Measurements from ENCODE around the gene PRSS57. TPM values are rescaled to one million over a fixed set of nuclear protein-coding genes. Genes with fewer than 3 reads are reported as not detected.

Gene PRSS57
- total and polyA plus RNA-seq, 2 of the 13 experiments (the other 11 are each of a cell fraction or from before 2014, with no cell fraction given): 0.12 TPM; not detected in 1

DNA sequence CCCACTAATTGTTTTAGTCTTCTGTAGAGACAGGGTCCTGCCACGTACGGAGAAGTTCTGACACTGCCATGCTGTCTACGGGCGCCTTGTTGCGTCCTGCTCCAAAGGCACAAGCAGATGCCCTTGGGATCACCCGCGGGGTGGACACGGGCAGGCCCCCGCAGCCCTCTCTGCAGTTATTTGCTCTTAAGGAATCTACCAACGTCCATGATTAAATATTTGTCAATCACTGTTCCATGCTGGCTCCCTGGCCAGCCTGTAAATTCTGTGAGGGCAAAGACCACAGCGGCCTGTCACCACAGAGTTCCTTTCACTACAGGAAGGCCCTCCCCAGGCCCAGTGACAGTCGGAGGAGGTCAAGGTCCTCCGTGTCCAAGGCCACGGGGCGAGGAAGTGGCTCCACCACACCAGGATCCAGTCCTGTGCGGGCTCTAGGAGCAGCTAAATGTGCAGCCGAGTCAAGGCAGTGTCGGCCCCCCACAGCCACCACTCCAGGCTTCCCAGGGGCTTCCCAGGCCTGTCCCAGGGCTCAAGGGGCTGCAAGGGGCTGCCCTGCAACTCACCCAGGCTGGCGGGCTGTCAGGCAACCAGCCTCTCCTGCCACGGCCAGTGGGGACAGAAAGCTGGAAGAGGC, 34.3 kb downstream of the PRSS57 start (continued):
- TF ChIP-seq, protein P1, sequence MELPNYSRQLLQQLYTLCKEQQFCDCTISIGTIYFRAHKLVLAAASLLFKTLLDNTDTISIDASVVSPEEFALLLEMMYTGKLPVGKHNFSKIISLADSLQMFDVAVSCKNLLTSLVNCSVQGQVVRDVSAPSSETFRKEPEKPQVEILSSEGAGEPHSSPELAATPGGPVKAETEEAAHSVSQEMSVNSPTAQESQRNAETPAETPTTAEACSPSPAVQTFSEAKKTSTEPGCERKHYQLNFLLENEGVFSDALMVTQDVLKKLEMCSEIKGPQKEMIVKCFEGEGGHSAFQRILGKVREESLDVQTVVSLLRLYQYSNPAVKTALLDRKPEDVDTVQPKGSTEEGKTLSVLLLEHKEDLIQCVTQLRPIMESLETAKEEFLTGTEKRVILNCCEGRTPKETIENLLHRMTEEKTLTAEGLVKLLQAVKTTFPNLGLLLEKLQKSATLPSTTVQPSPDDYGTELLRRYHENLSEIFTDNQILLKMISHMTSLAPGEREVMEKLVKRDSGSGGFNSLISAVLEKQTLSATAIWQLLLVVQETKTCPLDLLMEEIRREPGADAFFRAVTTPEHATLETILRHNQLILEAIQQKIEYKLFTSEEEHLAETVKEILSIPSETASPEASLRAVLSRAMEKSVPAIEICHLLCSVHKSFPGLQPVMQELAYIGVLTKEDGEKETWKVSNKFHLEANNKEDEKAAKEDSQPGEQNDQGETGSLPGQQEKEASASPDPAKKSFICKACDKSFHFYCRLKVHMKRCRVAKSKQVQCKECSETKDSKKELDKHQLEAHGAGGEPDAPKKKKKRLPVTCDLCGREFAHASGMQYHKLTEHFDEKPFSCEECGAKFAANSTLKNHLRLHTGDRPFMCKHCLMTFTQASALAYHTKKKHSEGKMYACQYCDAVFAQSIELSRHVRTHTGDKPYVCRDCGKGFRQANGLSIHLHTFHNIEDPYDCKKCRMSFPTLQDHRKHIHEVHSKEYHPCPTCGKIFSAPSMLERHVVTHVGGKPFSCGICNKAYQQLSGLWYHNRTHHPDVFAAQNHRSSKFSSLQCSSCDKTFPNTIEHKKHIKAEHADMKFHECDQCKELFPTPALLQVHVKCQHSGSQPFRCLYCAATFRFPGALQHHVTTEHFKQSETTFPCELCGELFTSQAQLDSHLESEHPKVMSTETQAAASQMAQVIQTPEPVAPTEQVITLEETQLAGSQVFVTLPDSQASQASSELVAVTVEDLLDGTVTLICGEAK (IDR thresholded peaks at IDR 0.05): no peak
- TF ChIP-seq, protein P1 (CRISPR knock-in tag; IDR thresholded peaks at IDR 0.05): peak; percentile 75; the same call in 1 of the 2 replicates
- TF ChIP-seq, protein P2, sequence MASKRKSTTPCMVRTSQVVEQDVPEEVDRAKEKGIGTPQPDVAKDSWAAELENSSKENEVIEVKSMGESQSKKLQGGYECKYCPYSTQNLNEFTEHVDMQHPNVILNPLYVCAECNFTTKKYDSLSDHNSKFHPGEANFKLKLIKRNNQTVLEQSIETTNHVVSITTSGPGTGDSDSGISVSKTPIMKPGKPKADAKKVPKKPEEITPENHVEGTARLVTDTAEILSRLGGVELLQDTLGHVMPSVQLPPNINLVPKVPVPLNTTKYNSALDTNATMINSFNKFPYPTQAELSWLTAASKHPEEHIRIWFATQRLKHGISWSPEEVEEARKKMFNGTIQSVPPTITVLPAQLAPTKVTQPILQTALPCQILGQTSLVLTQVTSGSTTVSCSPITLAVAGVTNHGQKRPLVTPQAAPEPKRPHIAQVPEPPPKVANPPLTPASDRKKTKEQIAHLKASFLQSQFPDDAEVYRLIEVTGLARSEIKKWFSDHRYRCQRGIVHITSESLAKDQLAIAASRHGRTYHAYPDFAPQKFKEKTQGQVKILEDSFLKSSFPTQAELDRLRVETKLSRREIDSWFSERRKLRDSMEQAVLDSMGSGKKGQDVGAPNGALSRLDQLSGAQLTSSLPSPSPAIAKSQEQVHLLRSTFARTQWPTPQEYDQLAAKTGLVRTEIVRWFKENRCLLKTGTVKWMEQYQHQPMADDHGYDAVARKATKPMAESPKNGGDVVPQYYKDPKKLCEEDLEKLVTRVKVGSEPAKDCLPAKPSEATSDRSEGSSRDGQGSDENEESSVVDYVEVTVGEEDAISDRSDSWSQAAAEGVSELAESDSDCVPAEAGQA (IDR thresholded peaks at IDR 0.05; ENCODE audit: low read depth): peak; percentile 76
- TF ChIP-seq, protein P2 (CRISPR knock-in tag; IDR thresholded peaks at IDR 0.05; ENCODE audit: borderline replicate concordance): no peak
- TF ChIP-seq FOXJ3 (CRISPR knock-in tag; IDR thresholded peaks at IDR 0.05; ENCODE audit: borderline replicate concordance) (peak; percentile 83; the same call in 1 of the 2 replicates), ZNF569 (CRISPR knock-in tag; IDR thresholded peaks at IDR 0.05; ENCODE audit: borderline replicate concordance) (no peak), NFE2L2 (IDR thresholded peaks at IDR 0.05; ENCODE audit: low read length) (no peak), ZNF660 (CRISPR knock-in tag; IDR thresholded peaks at IDR 0.05; ENCODE audit: borderline replicate concordance, low read depth) (no peak)
- TF ChIP-seq, protein P3, sequence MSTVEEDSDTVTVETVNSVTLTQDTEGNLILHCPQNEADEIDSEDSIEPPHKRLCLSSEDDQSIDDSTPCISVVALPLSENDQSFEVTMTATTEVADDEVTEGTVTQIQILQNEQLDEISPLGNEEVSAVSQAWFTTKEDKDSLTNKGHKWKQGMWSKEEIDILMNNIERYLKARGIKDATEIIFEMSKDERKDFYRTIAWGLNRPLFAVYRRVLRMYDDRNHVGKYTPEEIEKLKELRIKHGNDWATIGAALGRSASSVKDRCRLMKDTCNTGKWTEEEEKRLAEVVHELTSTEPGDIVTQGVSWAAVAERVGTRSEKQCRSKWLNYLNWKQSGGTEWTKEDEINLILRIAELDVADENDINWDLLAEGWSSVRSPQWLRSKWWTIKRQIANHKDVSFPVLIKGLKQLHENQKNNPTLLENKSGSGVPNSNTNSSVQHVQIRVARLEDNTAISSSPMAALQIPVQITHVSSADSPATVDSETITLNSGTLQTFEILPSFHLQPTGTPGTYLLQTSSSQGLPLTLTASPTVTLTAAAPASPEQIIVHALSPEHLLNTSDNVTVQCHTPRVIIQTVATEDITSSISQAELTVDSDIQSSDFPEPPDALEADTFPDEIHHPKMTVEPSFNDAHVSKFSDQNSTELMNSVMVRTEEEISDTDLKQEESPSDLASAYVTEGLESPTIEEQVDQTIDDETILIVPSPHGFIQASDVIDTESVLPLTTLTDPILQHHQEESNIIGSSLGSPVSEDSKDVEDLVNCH (CRISPR knock-in tag; IDR thresholded peaks at IDR 0.05): 0 out of 2 replicates have a peak, but pooled peaks have one; percentile 74
- TF ChIP-seq, protein P4, sequence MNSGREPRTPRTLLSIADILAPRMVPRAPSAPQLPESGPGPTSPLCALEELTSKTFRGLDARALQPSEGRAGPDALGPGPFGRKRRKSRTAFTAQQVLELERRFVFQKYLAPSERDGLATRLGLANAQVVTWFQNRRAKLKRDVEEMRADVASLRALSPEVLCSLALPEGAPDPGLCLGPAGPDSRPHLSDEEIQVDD (CRISPR knock-in tag; IDR thresholded peaks at IDR 0.05; ENCODE audit: borderline replicate concordance): no peak

All from HepG2 (cell line).